CD4-positive, alpha-beta T cell treated with Interleukin-6 at 100 ng/mL for 8 hours (primary cell): ENCODE data around the gene TOPORS.
A peak's percentile ranks its signal among the peaks of the same experiment; 100 is the strongest.
"Not testable (repeated sequence)": the region's sequence is repeated elsewhere in the genome, so short reads cannot be mapped to it uniquely, and the experiment has no call there.

Experiments
- DNase-seq: peaks from one replicate; pipeline ENCODE4 v3.0.0-alpha.2; 2020; ENCODE audit warnings: mixed read lengths, low spot score

The TOPORS gene

DNA sequence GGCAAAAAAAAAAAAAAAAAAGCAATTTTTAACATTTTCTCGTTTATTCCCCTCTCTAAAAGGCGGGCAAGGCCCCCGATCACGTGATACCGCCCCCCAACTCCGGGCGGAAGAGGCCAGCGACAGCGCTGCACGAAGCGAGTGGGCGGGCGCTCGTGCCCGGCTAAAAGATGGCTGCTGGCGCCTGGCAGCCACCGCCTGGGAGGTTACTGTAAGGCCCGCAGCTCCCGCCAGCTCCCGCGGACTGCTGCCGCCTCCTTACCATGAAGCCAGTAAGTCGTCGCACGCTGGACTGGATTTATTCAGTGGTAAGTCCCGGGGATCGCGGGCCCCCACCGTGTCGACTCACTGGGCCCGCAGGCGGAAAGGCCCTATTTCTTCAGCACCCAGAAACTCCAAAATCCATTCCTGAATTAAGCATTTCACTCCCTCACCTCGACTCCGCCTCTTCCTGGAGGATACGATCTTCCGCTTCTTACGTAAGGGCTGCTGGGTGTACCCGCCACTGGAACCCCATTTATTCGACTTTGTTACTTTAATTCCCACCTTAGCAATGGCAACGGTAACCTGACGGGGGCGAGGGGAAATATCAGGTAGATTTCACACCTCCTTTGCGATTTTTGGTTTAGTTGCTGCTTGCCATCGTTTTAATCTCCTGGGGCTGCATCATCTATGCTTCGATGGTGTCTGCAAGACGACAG, at the start of gene TOPORS, which contains the start of gene SMIM27:
Gene TOPORS (minus strand): TSS at position 415 of the 701 bp plus-strand sequence. CDS start 150 bp downstream, at position 265.
Gene SMIM27 (plus strand): TSS at position 156 of the 701 bp plus-strand sequence. CDS start 108 bp downstream, at position 264.
- DNase-seq, result peak; percentile 87

- DNase-seq, result not testable (repeated sequence)
Measured at GRCh38 chr9:32599021-32599420, 46.6 kb upstream of the TOPORS start.

DNA sequence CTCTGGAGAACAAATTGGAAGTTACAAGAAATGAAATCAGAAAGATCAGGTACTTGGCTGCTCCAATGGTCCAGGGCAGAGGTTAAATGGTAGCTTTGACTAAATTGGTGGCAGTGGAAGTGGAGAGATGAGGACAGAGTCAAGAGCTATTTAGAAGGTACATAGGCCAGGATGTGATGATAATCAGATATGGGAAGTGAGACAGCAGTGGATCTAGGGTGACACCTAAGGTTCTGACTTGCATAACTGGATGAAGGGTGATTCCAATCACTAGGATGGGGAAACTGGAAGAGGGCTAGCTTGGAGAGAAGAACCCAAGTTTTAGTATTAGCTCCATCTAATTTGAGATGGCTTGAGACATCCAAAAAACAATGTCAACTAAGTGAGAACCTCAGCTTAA, 44.5 kb upstream of the TOPORS start:
- no peak for DNase-seq

DNA sequence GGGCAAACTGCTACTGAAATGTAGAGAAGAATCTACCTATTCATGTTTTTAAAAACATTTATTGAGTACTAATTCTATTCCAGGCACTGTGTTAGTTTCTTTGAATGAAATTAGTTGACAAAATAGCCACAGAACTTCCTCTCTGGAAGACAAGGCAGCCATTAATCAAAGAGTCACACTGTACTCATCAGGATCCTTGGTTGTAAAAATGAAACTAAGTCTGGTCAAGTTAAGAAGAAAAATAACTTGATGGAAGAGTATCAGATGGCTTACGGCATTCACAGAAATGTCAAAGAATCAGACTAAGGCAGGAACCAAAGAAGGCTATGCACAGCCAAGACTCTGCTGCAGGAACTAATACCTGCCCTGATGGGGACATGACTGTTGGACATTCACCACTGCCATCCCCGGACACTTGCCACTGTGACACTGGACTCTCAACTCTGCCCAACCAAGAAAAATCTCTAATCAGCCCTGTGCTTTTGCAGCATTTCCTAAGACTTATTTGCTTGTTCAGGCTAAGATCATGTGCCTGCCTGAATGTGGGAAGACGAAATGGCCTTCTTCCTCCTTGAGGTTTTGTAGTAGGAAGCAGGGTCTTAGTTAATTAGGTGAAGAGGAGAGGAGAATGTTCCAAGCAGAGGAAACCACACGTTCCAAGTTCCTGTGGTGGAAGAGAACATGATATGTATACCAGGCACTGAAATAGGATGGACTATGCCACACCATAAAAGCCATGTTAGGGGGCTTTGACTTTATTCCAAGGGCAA, 43.9 kb upstream of the TOPORS start:
- DNase-seq, result no peak

GRCh38 chr9:32590898-32591297, 38.5 kb upstream of the TOPORS start:
- no peak for DNase-seq

- DNase-seq, result no peak
Measured at GRCh38 chr9:32590476-32590875, 38.1 kb upstream of the TOPORS start.

DNA sequence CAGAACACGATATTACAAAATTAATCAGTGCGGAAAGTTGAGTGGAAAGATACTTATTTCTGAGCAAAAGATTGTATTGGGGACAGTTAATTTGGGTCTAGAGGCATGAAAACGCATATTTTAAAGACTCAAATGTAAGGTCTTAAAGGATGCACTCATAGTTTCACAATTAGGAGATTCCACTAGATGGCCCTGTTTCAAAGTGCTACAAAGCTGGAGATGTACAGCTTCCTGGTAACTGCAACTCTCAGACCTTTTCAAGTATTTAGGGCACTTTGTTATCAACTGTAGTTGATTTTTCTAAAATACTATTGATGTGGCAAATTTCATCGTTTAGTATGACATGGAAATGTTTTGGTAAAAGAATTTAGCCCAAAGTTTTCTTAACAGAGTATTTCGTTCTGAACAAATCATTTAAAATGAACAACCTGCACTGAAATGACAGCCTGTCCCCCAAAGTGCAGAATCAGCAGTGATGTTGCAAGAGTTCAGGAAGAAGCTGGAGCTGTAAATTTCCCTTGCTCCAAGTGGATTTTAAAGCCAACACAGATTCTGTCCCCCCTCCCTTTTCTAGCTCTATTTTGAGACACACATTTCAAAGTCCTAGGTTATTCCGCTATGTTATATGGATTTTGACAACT, 36.8 kb upstream of the TOPORS start:
- DNase-seq, result no peak

DNA sequence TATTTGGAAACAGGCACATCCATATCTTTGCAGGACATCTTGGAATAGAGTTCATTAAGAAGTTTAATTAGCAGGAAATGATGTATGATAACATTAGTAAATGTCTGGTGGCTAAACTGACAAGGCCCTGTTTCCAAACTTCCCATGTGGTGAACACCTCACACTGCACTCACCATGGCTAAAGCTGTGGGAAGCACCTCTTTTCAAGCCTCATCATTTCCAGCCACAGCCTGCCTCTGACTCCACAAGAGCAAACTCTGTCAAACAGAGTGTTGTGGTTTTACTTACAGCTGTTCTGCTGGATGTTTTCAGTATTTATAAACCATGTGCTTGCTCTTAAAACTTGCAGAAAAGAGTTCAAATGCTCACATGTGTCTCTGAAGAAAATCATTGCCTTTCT, 35.5 kb upstream of the TOPORS start:
- DNase-seq, result no peak

DNA sequence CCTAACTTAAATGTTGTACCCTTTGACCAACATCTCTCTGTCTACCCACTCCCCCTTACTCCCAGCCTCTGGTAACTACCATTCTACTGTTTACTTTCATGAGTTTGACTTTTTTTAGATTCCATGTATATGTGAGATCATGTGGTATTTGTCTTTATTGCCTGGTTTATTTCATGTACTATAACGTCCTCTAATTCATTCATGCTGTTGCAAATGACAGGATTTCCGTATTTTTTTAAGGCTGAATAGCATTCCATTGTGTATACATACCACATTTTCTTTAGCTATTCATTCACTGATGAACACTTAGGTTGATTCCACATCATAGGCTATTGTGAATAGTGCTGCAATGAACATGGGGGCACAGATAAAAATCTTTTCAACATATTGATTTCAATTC, 32.4 kb upstream of the TOPORS start:
- no peak for DNase-seq

- peak; percentile 31 for DNase-seq
Measured at GRCh38 chr9:32581512-32582143, 29.2 kb upstream of the TOPORS start.

DNA sequence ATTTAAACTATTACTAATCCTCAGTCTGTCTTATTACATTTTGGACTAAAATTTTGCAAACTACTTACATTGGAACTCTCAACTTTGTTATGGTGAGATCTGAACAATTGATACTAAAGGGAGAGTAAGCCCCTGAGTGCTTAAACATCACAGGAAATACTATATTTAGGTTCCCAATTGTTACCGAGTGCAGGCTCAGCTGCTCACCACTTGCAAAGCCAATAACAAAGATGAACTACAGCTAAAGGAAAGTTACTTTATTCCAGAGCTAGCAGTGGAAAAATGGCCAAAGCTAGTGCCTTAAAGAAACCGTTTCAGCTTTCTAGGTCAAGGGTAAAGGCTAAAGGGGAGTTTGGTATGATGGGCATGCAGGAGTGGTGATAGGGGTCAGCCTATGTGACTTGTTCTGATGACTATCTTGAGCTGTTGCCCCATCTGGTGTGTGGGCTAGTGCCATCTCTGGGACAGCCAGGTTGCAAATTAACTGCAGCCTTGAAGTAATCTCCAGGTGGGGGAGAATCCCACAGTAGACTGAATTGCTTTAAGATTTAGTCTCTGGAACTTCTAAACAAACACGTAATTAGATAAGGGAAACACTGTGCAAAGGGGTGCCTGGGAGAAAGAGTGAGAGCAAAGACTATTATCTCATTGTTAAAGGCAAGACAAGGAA, 28.4 kb upstream of the TOPORS start:
- DNase-seq, result no peak

- peak; percentile 72 for DNase-seq
Measured at GRCh38 chr9:32579706-32580331, 27.4 kb upstream of the TOPORS start.

DNA sequence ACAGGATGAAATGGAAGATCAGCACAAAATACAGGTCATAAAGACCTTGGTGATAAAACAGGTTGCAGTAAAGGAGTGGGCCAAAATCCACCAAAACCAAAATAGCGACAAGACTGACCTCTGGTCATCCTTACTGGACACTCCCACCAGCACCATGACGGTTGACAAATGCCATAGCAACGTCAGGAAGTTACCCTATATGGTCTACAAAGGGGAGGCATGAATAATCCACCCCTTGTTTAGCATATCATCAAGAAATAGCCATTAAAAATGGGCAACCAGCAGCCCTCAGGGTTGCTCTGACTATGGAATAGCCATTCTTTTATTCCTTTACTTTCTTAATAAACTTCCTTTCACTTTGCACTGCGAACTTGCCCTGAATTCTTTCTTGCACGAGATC, 26.6 kb upstream of the TOPORS start:
- DNase-seq, result no peak

DNA sequence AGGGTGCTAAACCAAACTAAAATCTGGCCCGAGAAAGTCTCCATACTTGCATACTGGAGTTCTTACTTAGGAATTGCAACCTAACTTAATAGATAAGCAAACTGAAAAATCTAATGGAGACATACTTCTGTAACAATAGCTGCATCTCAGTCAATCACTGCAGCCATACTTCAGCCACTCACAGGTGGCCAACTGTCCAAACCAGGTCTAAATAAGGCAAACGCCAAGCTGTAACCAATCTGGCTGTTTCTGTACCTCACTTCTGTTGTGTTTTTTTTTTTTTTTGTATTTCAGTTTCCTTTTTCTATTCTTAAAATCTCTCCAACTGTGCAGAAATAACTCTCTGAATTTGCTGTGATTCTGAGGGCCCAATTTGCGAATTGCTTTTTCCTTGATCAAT, 24.9 kb upstream of the TOPORS start:
- no peak for DNase-seq

- DNase-seq, result no peak
Measured at GRCh38 chr9:32574858-32575257, 22.5 kb upstream of the TOPORS start.

DNA sequence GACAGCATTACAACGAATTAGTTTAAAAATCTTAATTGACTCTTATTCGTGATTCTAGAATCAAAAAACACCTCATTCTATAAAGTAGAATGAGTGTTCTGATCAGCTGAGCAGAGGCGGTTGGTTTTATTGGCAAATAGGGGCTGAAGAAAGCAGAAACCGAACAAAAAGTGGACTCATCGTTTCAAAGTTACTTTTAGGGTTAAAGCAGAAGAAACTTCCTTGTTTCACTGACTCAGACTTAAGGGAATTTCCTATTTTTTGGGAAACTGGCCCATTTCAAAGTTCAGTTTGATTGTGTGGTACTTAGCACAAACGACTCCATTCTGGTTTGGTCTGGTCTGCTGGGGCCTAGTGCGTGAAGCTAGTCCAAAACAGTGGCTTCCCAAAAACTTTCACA, 21.4 kb upstream of the TOPORS start:
- no peak for DNase-seq

GRCh38 chr9:32572900-32573523, 20.6 kb upstream of the TOPORS start, which contains the start of gene NDUFB6:
Gene NDUFB6, minus strand, starts transcription at chr9:32573159. Its CDS starts 99 bp downstream, at chr9:32573060.
- DNase-seq, result peak; percentile 93

DNA sequence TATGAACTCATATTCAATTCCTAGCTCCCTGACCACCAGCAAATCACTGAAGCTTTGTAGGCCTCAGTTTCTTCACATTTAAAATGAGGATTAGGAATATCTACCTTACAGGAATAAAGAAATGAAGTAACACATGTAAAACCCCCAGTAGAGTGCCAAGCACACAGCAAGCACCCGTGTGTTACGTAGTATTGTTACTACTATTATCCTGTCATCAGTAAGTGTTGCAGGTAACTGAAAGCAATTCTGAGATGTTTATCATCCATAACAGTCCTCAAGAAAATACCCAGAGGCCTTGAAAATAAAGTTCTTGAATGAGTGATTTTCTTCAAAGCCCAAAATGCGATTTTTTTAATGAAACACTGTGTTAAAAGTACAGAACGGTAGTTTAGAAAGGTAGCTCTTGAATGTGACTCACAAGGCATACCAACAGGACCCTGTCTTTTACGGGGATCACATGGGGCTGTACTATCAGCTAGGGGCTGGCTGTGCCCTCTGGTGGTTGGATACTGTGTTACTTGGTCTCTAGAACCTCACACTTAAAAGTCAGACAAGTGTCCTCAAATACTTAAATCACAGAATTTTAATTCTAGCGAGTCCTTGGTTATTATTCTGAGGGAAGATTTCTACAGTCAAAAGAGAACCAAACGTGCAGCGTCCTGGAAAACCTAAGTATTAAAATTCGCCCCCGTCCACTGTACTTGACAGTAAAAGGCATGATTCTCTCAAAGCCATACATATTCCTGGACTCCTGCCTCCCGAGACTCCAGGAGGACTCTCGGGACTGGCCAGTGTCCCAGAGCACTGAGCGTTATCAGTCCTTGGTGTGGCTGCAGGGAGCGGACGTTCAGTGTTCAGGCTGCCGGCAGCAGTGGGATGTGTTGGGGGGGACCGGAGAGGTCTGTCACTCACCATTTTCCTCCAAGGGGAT, 19.8 kb upstream of the TOPORS start:
- peak; percentile 81 for DNase-seq

GRCh38 chr9:32570262-32570661, 17.9 kb upstream of the TOPORS start:
- DNase-seq, result no peak

DNA sequence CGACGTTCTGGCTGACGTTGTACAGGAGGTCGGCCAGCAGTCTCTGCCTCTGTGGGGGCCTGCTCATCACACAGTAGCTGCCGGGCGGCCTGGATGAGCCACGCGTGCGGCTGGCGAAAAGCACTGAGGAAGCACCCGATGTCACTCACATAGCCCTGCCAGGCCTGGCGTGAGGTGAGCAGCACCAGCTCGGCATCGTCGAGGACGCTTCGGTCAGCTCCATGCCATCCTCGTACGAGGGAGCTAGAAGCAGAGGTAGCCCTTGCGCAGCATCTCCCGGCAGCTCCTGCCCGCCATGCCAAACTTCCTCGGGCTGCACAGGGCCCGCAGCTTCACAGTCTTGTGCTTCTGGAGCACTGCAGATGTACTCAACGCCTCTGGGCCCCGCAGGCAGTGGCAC, 14.4 kb upstream of the TOPORS start:
- DNase-seq, result no peak
